Fibroblast of lung (primary cell): Measurements from ENCODE around the gene YWHAH. TPM values are rescaled to one million over a fixed set of nuclear protein-coding genes. Genes with fewer than 3 reads are reported as not detected.

Source experiments
- DNase-seq, 2 donors: peaks; one replicate each; pipeline versions ENCODE4 v3.0.0 to v3.0.0-alpha.2; 2010; ENCODE audit warnings: low read depth in 2 of 2
- H2AFZ ChIP-seq: 2 replicates; pipeline ENCODE4 v1.5.1; 2012; ENCODE audit warnings: low read length, control low read depth, inconsistent platforms
- H3K27ac ChIP-seq: 2 replicates; pipeline ENCODE4 v1.5.1; 2011; ENCODE audit warnings: low read length, control low read depth; ENCODE audit not compliant: insufficient read depth
- H3K27me3 ChIP-seq: 2 replicates; pipeline ENCODE4 v1.5.1; 2011; ENCODE audit warnings: mild to moderate bottlenecking, low read length; ENCODE audit not compliant: control insufficient read depth, insufficient read depth
- H3K36me3 ChIP-seq: 2 replicates; pipeline ENCODE4 v1.5.1; 2011; ENCODE audit warnings: low read length; ENCODE audit not compliant: control insufficient read depth, insufficient read depth
- H3K4me1 ChIP-seq: 2 replicates; pipeline ENCODE4 v1.5.1; 2011; ENCODE audit warnings: low read length; ENCODE audit not compliant: control insufficient read depth, insufficient read depth; ENCODE audit errors: extremely low read depth
- H3K4me2 ChIP-seq: 2 replicates; pipeline ENCODE4 v1.5.1; 2011; ENCODE audit warnings: low read length, control low read depth; ENCODE audit not compliant: insufficient read depth; ENCODE audit errors: extremely low read depth
- H3K4me3 ChIP-seq, 4 experiments: fragments of 200-600 bp in 1 of 4; sonication (generic) in 1 of 4; replicated peaks in 1 of 4; 2 replicates each; pipeline ENCODE4 v1.5.1; 2011 to 2016; ENCODE audit warnings: low read length in 4 of 4, low read depth in 3 of 4, mild to moderate bottlenecking in 3 of 4, control low read depth in 2 of 4, inconsistent platforms in 1 of 4, mixed read lengths in 1 of 4; ENCODE audit not compliant: insufficient read depth in 1 of 4; ENCODE audit errors: control extremely low read depth in 1 of 4
- H3K79me2 ChIP-seq: 2 replicates; pipeline ENCODE4 v1.5.1; 2012; ENCODE audit warnings: mild to moderate bottlenecking, low read length, inconsistent platforms; ENCODE audit not compliant: control insufficient read depth, insufficient read depth
- H3K9ac ChIP-seq: 2 replicates; pipeline ENCODE4 v1.5.1; 2011; ENCODE audit warnings: mild to moderate bottlenecking, low read length, control low read depth; ENCODE audit not compliant: insufficient read depth
- H3K9me3 ChIP-seq: 2 replicates; pipeline ENCODE4 v1.5.1; 2012; ENCODE audit warnings: low read depth, low read length; ENCODE audit not compliant: control insufficient read depth, insufficient read depth
- H4K20me1 ChIP-seq: 2 replicates; pipeline ENCODE4 v1.5.1; 2011; ENCODE audit warnings: low read length; ENCODE audit not compliant: control insufficient read depth, insufficient read depth; ENCODE audit errors: extremely low read depth
- EZH2 ChIP-seq: IDR thresholded peaks from 2 replicates; pipeline ENCODE4 v1.5.1; 2012; ENCODE audit warnings: low read length, control low read depth, mild to moderate bottlenecking; ENCODE audit errors: missing control alignments
- polyA plus RNA-seq, 2 donors: library from polyadenylated mRNA; depleted of rRNA in 1 of 2; stranded (reverse) in 1 of 2; unstranded in 1 of 2; fragments of >200 nt; gene quantifications; 2 replicates each; pipeline ENCODE4 v1.2.1, GENCODE V29; 2011 to 2012; ENCODE audit warnings: missing spikeins in 1 of 2
- total RNA-seq: library from RNA; depleted of rRNA; stranded (reverse); fragments of >200 nt; gene quantifications from 2 replicates; pipeline ENCODE4 v1.2.1, GENCODE V29; 2014
- TF ChIP-seq, protein P1 (sequence below), 2 donors: IDR thresholded peaks in 1 of 2; conservative IDR thresholded peaks in 1 of 2; 1 replicate in 1 of 2; 2 replicates in 1 of 2; pipeline ENCODE4 v1.5.1; 2011 to 2012; ENCODE audit warnings: low read length in 2 of 2, control low read depth in 1 of 2, inconsistent platforms in 1 of 2, low read depth in 1 of 2, mild to moderate bottlenecking in 1 of 2

The YWHAH gene
- total and polyA plus RNA-seq, 2 donors (not counting 1 experiment from before 2014, with no cell fraction given), result 77.5 to 250 TPM

GRCh38 chr22:31901388-31902137, 42.8 kb upstream of the YWHAH start:
- H3K9me3 ChIP-seq, result no peaks in the 10 kb centered on the region
- no peak overlapping the region for H3K27ac ChIP-seq
- H3K4me1 ChIP-seq, result no peaks in the 10 kb centered on the region
- no peak overlapping the region for H2AFZ ChIP-seq
- H3K9ac ChIP-seq, result no peak overlapping the region
- TF ChIP-seq, protein P1, sequence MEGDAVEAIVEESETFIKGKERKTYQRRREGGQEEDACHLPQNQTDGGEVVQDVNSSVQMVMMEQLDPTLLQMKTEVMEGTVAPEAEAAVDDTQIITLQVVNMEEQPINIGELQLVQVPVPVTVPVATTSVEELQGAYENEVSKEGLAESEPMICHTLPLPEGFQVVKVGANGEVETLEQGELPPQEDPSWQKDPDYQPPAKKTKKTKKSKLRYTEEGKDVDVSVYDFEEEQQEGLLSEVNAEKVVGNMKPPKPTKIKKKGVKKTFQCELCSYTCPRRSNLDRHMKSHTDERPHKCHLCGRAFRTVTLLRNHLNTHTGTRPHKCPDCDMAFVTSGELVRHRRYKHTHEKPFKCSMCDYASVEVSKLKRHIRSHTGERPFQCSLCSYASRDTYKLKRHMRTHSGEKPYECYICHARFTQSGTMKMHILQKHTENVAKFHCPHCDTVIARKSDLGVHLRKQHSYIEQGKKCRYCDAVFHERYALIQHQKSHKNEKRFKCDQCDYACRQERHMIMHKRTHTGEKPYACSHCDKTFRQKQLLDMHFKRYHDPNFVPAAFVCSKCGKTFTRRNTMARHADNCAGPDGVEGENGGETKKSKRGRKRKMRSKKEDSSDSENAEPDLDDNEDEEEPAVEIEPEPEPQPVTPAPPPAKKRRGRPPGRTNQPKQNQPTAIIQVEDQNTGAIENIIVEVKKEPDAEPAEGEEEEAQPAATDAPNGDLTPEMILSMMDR (conservative IDR thresholded peaks at IDR 0.05 in 1 of 2, IDR thresholded peaks at IDR 0.05 in 1 of 2; ENCODE audit: low read depth in 1 of 2, low read length in 2 of 2), result no peak
- no peak for TF ChIP-seq EZH2
- H4K20me1 ChIP-seq, result no peaks in the 10 kb centered on the region
- no peaks in the 10 kb centered on the region for H3K79me2 ChIP-seq
- no peak overlapping the region for H3K4me3 ChIP-seq
- H3K36me3 ChIP-seq, result peaks cover 2% of the 10 kb centered on the region
- DNase-seq, result no peak
- H3K4me2 ChIP-seq, result no peak overlapping the region
- H3K27me3 ChIP-seq, result no peaks in the 10 kb centered on the region

DNA sequence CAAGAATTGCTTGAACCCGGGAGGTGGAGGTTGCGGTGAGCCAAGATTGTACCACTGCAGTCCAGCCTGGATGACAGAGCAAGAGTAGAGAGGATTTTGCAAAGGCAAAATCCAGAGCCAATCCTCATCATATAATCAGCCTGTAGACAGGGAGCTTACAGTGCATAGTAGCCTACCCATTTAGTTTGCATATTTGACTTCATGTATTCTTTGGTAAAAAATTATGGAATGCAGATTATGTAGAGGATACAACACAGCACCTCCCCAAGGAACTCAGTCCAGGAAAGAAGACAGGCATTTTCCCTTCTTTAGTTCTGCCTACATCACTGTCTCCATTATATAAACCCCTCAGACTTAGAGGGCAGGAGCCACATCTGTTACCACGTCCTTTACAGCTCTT, 39.7 kb upstream of the YWHAH start:
- no peak overlapping the region for H3K4me3 ChIP-seq
- no peak for TF ChIP-seq EZH2
- TF ChIP-seq, protein P1 (conservative IDR thresholded peaks at IDR 0.05 in 1 of 2, IDR thresholded peaks at IDR 0.05 in 1 of 2; ENCODE audit: low read depth in 1 of 2, low read length in 2 of 2), result no peak
- no peaks in the 10 kb centered on the region for H3K27me3 ChIP-seq
- H3K4me1 ChIP-seq, result no peaks in the 10 kb centered on the region
- no peak overlapping the region for H3K9ac ChIP-seq
- no peak overlapping the region for H3K4me2 ChIP-seq
- H2AFZ ChIP-seq, result no peak overlapping the region
- no peak for DNase-seq
- no peak overlapping the region for H3K27ac ChIP-seq
- H3K79me2 ChIP-seq, result no peaks in the 10 kb centered on the region
- no peaks in the 10 kb centered on the region for H4K20me1 ChIP-seq
- H3K36me3 ChIP-seq, result peaks cover 2% of the 10 kb centered on the region
- no peaks in the 10 kb centered on the region for H3K9me3 ChIP-seq

DNA sequence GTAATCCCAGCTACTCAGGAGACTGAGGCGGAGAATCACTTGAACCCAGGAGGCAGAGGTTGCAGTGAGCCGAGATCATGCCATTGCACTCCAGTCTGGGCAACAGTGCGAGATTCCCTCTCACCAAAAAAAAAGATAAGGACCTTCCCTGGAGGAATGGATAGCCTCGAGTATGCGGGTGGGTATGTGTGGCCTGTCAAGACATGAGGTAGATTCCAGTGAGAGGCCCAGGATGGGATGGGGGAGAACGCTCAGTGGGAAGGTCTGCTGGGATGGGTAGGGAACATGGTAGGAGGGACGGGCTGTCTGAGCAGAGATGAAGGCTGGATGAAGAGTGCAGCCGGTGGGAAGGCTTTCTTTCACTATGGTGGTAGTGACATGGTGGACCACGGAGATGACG, 39.0 kb upstream of the YWHAH start:
- H3K36me3 ChIP-seq, result peaks cover 2% of the 10 kb centered on the region
- TF ChIP-seq EZH2, result no peak
- TF ChIP-seq, protein P1 (conservative IDR thresholded peaks at IDR 0.05 in 1 of 2, IDR thresholded peaks at IDR 0.05 in 1 of 2; ENCODE audit: low read depth in 1 of 2, low read length in 2 of 2), result no peak
- no peaks in the 10 kb centered on the region for H3K27me3 ChIP-seq
- H3K4me3 ChIP-seq, result no peak overlapping the region
- no peak overlapping the region for H3K27ac ChIP-seq
- no peaks in the 10 kb centered on the region for H4K20me1 ChIP-seq
- H3K9me3 ChIP-seq, result no peaks in the 10 kb centered on the region
- no peaks in the 10 kb centered on the region for H3K79me2 ChIP-seq
- no peak overlapping the region for H3K4me2 ChIP-seq
- no peak overlapping the region for H3K9ac ChIP-seq
- no peaks in the 10 kb centered on the region for H3K4me1 ChIP-seq
- no peak for DNase-seq
- H2AFZ ChIP-seq, result no peak overlapping the region
